Lower leg skin (tissue), 4 donors: Measurements from ENCODE around the gene NADK2. TPM values are rescaled to one million over a fixed set of nuclear protein-coding genes. Genes with fewer than 3 reads are reported as not detected.
"Not testable (repeated sequence)": the region's sequence is repeated elsewhere in the genome, so short reads cannot be mapped to it uniquely, and the experiment has no call there.

Experiments
- DNase-seq, 2 donors: peaks; one replicate each; pipeline ENCODE4 v3.0.0-alpha.2; 2019; ENCODE audit warnings: low spot score in 2 of 2
- H3K4me3 ChIP-seq: fragments of 200-600 bp; sonication (generic); 2 replicates; pipeline ENCODE4 v1.5.1; 2017; ENCODE audit warnings: mild to moderate bottlenecking, low read depth; ENCODE audit not compliant: poor library complexity, severe bottlenecking
- CTCF ChIP-seq, 3 donors: fragments of 450-650 bp; IDR thresholded peaks; one replicate each; pipeline ENCODE4 v1.5.1; 2016; ENCODE audit warnings: antibody characterized with exemption in 3 of 3, mild to moderate bottlenecking in 3 of 3, moderate library complexity in 2 of 3
- POLR2A ChIP-seq, 2 donors: fragments of 450-650 bp; IDR thresholded peaks; one replicate each; pipeline ENCODE4 v1.6.1; 2016 to 2017; ENCODE audit warnings: antibody characterized with exemption in 2 of 2, mild to moderate bottlenecking in 1 of 2, moderate library complexity in 1 of 2
- WGBS, 2 donors: methylation state at CpG; one replicate each; pipeline ENCODE4 v1.1.5; 2018; 5-methylcytosine and 5-hydroxymethylcytosine counted together
- intact Hi-C: fragments of 100-400 bp; cut with DNase I; formaldehyde crosslinking; loops from one replicate; pipeline ENCODE4 v1.15.0; 2023; ENCODE audit warnings: low total_unique reads
- total RNA-seq, 4 donors: library from RNA; depleted of rRNA; stranded (reverse); fragments of >200 nt; gene quantifications; one replicate each; pipeline ENCODE4 v1.1.0, GENCODE V29; 2016

The NADK2 gene
- total RNA-seq, 4 donors from 2014 or later, result 10.0 to 18.4 (median 14.8) TPM

GRCh38 chr5:36200513-36200912 is 41.2 kb downstream of the NADK2 start:
- intact Hi-C loops, result no loop called here
- DNase-seq, result no peak

GRCh38 chr5:36199620-36200019 is 42.1 kb downstream of the NADK2 start:
- intact Hi-C loops, result no loop called here
- no peak overlapping the region for H3K4me3 ChIP-seq
- DNase-seq, result no peak
- WGBS, 2 donors, result 91 to 97% methylated on average over 2 of the region's 2 CpGs
- TF ChIP-seq POLR2A (IDR thresholded peaks at IDR 0.05), result no peak
- TF ChIP-seq CTCF (IDR thresholded peaks at IDR 0.05), result no peak

More at GRCh38 chr5:36200513-36200912, 41.2 kb downstream of the NADK2 start:
- 84 to 85% methylated on average over 4 of the region's 4 CpGs for WGBS, 2 donors
- TF ChIP-seq POLR2A (IDR thresholded peaks at IDR 0.05) (no peak), CTCF (IDR thresholded peaks at IDR 0.05) (no peak)
- no peak overlapping the region for H3K4me3 ChIP-seq

- 90 to 91% methylated on average over 3 of the region's 3 CpGs for WGBS, 2 donors
- intact Hi-C loops, result not testable (repeated sequence)
Observed at GRCh38 chr5:36198783-36199182, 42.9 kb downstream of the NADK2 start.

GRCh38 chr5:36198281-36198680 is 43.4 kb downstream of the NADK2 start:
- intact Hi-C loops, result no loop called here
- no peak for DNase-seq
- H3K4me3 ChIP-seq, result no peak overlapping the region
- TF ChIP-seq POLR2A (IDR thresholded peaks at IDR 0.05) (no peak), CTCF (IDR thresholded peaks at IDR 0.05) (no peak)

More at GRCh38 chr5:36198783-36199182, 42.9 kb downstream of the NADK2 start:
- DNase-seq, H3K4me3 ChIP-seq: not testable (repeated sequence)

- 95 to 96% methylated on average over 5 of the region's 5 CpGs for WGBS, 2 donors
- no peak for DNase-seq
- H3K4me3 ChIP-seq, result no peak overlapping the region
- intact Hi-C loops, result no loop called here
- no peak for TF ChIP-seq POLR2A (IDR thresholded peaks at IDR 0.05)
- no peak for TF ChIP-seq CTCF (IDR thresholded peaks at IDR 0.05)
Observed at GRCh38 chr5:36193746-36194145, 48.0 kb downstream of the NADK2 start.

- DNase-seq, intact Hi-C loops, H3K4me3 ChIP-seq: not testable (repeated sequence)
- 70 to 95% methylated on average over 3 to 4 of the region's 4 CpGs for WGBS, 2 donors
Observed at GRCh38 chr5:36184408-36184807, 57.3 kb downstream of the NADK2 start.

GRCh38 chr5:36181774-36182173 is 60.0 kb downstream of the NADK2 start:
- TF ChIP-seq CTCF (IDR thresholded peaks at IDR 0.05) (no peak), POLR2A (IDR thresholded peaks at IDR 0.05) (no peak)
- WGBS, 2 donors, result 76 to 81% methylated on average over 2 of the region's 2 CpGs
- DNase-seq, result no peak
- intact Hi-C loops, result no loop called here
- no peak overlapping the region for H3K4me3 ChIP-seq
